ENCODE results near the gene NQO1.
"Not testable (repeated sequence)": the region's sequence is repeated elsewhere in the genome, so short reads cannot be mapped to it uniquely, and the experiment has no call there.

The NQO1 gene

GRCh38 chr16:69754469-69755310, 28.3 kb upstream of the NQO1 start, which contains the start of gene NOB1:
TSS of gene NOB1 (minus strand) at chr16:69754926. CDS start at chr16:69754910, 16 bp downstream.
- DNase-seq, result peak; percentile 98 to 99
- TF ChIP-seq POLR2A (IDR thresholded peaks at IDR 0.05; ENCODE audit: low read length), result peak; percentile 91
- no peak for TF ChIP-seq GATA1 (IDR thresholded peaks at IDR 0.05; ENCODE audit: low read depth, low read length)

GRCh38 chr16:69754143-69754468, 27.7 kb upstream of the NQO1 start:
- TF ChIP-seq POLR2A (IDR thresholded peaks at IDR 0.05; ENCODE audit: low read length), result no peak
- TF ChIP-seq GATA1 (IDR thresholded peaks at IDR 0.05; ENCODE audit: low read depth, low read length), result no peak
- DNase-seq, result no peak

GRCh38 chr16:69748694-69749345, 22.5 kb upstream of the NQO1 start:
- no peak for DNase-seq
- TF ChIP-seq POLR2A (IDR thresholded peaks at IDR 0.05; ENCODE audit: low read length) (no peak), GATA1 (IDR thresholded peaks at IDR 0.05; ENCODE audit: low read depth, low read length) (no peak)

- peak in 1 of 2 experiments; percentile 51 for DNase-seq
- TF ChIP-seq POLR2A (IDR thresholded peaks at IDR 0.05; ENCODE audit: low read length) (no peak), GATA1 (IDR thresholded peaks at IDR 0.05; ENCODE audit: low read depth, low read length) (no peak)
Measured at GRCh38 chr16:69747115-69747514, 20.8 kb upstream of the NQO1 start.

GRCh38 chr16:69745959-69746358, 19.6 kb upstream of the NQO1 start:
- TF ChIP-seq GATA1 (IDR thresholded peaks at IDR 0.05; ENCODE audit: low read depth, low read length), result no peak
- no peak for TF ChIP-seq POLR2A (IDR thresholded peaks at IDR 0.05; ENCODE audit: low read length)
- no peak for DNase-seq

GRCh38 chr16:69745232-69745612, 18.9 kb upstream of the NQO1 start:
- TF ChIP-seq GATA1 (IDR thresholded peaks at IDR 0.05; ENCODE audit: low read depth, low read length) (no peak), POLR2A (IDR thresholded peaks at IDR 0.05; ENCODE audit: low read length) (no peak)
- DNase-seq, result no peak

GRCh38 chr16:69744363-69745231, 18.2 kb upstream of the NQO1 start:
- DNase-seq, result no peak
- TF ChIP-seq POLR2A (IDR thresholded peaks at IDR 0.05; ENCODE audit: low read length) (no peak), GATA1 (IDR thresholded peaks at IDR 0.05; ENCODE audit: low read depth, low read length) (no peak)

GRCh38 chr16:69741951-69742904, 15.9 kb upstream of the NQO1 start:
- no peak for DNase-seq
- TF ChIP-seq POLR2A (IDR thresholded peaks at IDR 0.05; ENCODE audit: low read length) (no peak), GATA1 (IDR thresholded peaks at IDR 0.05; ENCODE audit: low read depth, low read length) (no peak)

- no peak for TF ChIP-seq POLR2A (IDR thresholded peaks at IDR 0.05; ENCODE audit: low read length)
- no peak for TF ChIP-seq GATA1 (IDR thresholded peaks at IDR 0.05; ENCODE audit: low read depth, low read length)
- no peak for DNase-seq
Measured at GRCh38 chr16:69741519-69741918, 15.2 kb upstream of the NQO1 start.

GRCh38 chr16:69732101-69732500, 5.7 kb upstream of the NQO1 start:
- no peak for TF ChIP-seq POLR2A (IDR thresholded peaks at IDR 0.05; ENCODE audit: low read length)
- TF ChIP-seq GATA1 (IDR thresholded peaks at IDR 0.05; ENCODE audit: low read depth, low read length), result no peak
- DNase-seq, result no peak

- not testable (repeated sequence) for DNase-seq
Measured at GRCh38 chr16:69731280-69731679, 4.9 kb upstream of the NQO1 start.

- DNase-seq, result not testable (repeated sequence)
Measured at GRCh38 chr16:69729030-69729429, 2.7 kb upstream of the NQO1 start.

GRCh38 chr16:69727916-69728270, 1.5 kb upstream of the NQO1 start:
- peak in 1 of 2 experiments; percentile 17 for DNase-seq
- TF ChIP-seq POLR2A (IDR thresholded peaks at IDR 0.05; ENCODE audit: low read length) (no peak), GATA1 (IDR thresholded peaks at IDR 0.05; ENCODE audit: low read depth, low read length) (no peak)

Data from erythroblast (primary cell).